ENCODE data around the gene GBE1. TPM values are rescaled to one million over a fixed set of nuclear protein-coding genes. Genes with fewer than 3 reads are reported as not detected.

GBE1 gene
- total and polyA plus RNA-seq, 10 of the 15 experiments (the other 5 are each of a cell fraction or from before 2014, with no cell fraction given), result 21.4 to 62.2 (median 41.5) TPM

GRCh38 chr3:81782585-81782984 lies 21.1 kb upstream of the GBE1 start:
- FAIRE-seq (peak; percentile 62), ATAC-seq (peak; percentile 65; the same call in 2 of the 3 replicates), DNase-seq (ENCODE audit: low read depth, low spot score) (no peak)
- 16% methylated on average over 3 of the region's 3 CpGs for WGBS (ENCODE audit: insufficient coverage, insufficient replicate concordance, low lambda C conversion rate, missing lambda C conversion rate)
- H3K9me3 ChIP-seq (replicated peaks; ENCODE audit: control insufficient read depth, insufficient read depth, low read length), result peaks cover 33% of the 10 kb centered on the region
- ChIA-PET CTCF (interaction anchor here (1.1 kb wide), 1 partner anchor 19 kb away, joined by 3 read pairs; no protein-coding TSS in a partner anchor), RAD21 (ENCODE audit: unreplicated experiment) (interaction anchor here (0.9 to 1.5 kb wide), 3 partner anchors 19 to 35 kb away, joined by 3 read pairs; no protein-coding TSS in a partner anchor), POLR2A (interaction anchor here (0.6 to 1.6 kb wide), 4 partner anchors 35 to 419 kb away, joined by 3 read pairs; no protein-coding TSS in a partner anchor), SMC1A (ENCODE audit: uncharacterized antibody, unreplicated experiment) (interaction anchor here (1.2 kb wide), 1 partner anchor 116 kb away, joined by 3 read pairs; no protein-coding TSS in a partner anchor)
- H2AFZ ChIP-seq (ENCODE audit: control insufficient read depth, low read depth, low read length), result no peak overlapping the region; the same call in 1 of the 2 replicates
- H3K27me3 ChIP-seq (replicated peaks in 1 of 2; ENCODE audit: control insufficient read depth in 2 of 2, insufficient read depth in 2 of 2, low read length in 1 of 2), result no peaks in the 10 kb centered on the region
- H3K79me2 ChIP-seq (ENCODE audit: control insufficient read depth, insufficient read depth, low read length), result no peaks in the 10 kb centered on the region
- H4K20me1 ChIP-seq (ENCODE audit: control insufficient read depth, insufficient read depth), result no peaks in the 10 kb centered on the region
- H3K36me3 ChIP-seq (ENCODE audit: control insufficient read depth in 2 of 2, insufficient read depth in 2 of 2, low read length in 1 of 2), result no peaks in the 10 kb centered on the region
- H3K9ac ChIP-seq (ENCODE audit: control insufficient read depth, insufficient read depth, low read length), result no peak overlapping the region
- in situ Hi-C loops (cut with MboI), result no loop called here
- no peaks in the 10 kb centered on the region for H3K4me1 ChIP-seq (ENCODE audit: control insufficient read depth, insufficient read depth, low read length)
- intact Hi-C loops (cut with micrococcal nuclease; ENCODE audit: unreplicated experiment), result no loop called here
- no TSS peak for BruUV-seq (replicated peaks)
- peak overlapping the region; percentile 53 for H3K27ac ChIP-seq (ENCODE audit: control insufficient read depth, insufficient read depth)
- no peak overlapping the region for H3K4me2 ChIP-seq (ENCODE audit: control insufficient read depth, insufficient read depth)
- H3K4me3 ChIP-seq, result no peak overlapping the region
- TF ChIP-seq RAD21 (IDR thresholded peaks at IDR 0.05; ENCODE audit: insufficient read depth, low read depth, low read length), result 0 out of 2 replicates have a peak, but pooled peaks have one; percentile 16
- TF ChIP-seq TCF7 (IDR thresholded peaks at IDR 0.05; ENCODE audit: borderline replicate concordance), result no peak
- no peak for TF ChIP-seq CTCF (IDR thresholded peaks at IDR 0.05 in 2 of 3, conservative IDR thresholded peaks at IDR 0.05 in 1 of 3; ENCODE audit: control insufficient read depth in 2 of 3, extremely low read depth in 1 of 3, insufficient read depth in 1 of 3, low read depth in 3 of 3, low read length in 3 of 3)
- no peak for TF ChIP-seq MYB (IDR thresholded peaks at IDR 0.05; ENCODE audit: borderline replicate concordance, low read depth, low read length)
- no peak for TF ChIP-seq CUX1 (IDR thresholded peaks at IDR 0.05; ENCODE audit: insufficient replicate concordance, low read depth, low read length)
- peak; percentile 25; the same call in 1 of the 2 replicates for TF ChIP-seq FOXM1 (IDR thresholded peaks at IDR 0.05; ENCODE audit: low read depth, low read length)
- peak; percentile 71; the same call in 1 of the 2 replicates for TF ChIP-seq ATF2 (IDR thresholded peaks at IDR 0.05; ENCODE audit: low read length)
- TF ChIP-seq TCF12 (IDR thresholded peaks at IDR 0.05; ENCODE audit: low read depth, low read length), result peak; percentile 27; the same call in 1 of the 2 replicates
- TF ChIP-seq RUNX3 (IDR thresholded peaks at IDR 0.05; ENCODE audit: low read length), result peak; percentile 29; the same call in 1 of the 2 replicates
- no peak for TF ChIP-seq KDM1A (IDR thresholded peaks at IDR 0.05; ENCODE audit: borderline replicate concordance)
- TF ChIP-seq YY1 (IDR thresholded peaks at IDR 0.05; ENCODE audit: low read depth, low read length), result peak; percentile 81
- TF ChIP-seq CHD1 (IDR thresholded peaks at IDR 0.05; ENCODE audit: low read depth, low read length), result no peak
- no peak for TF ChIP-seq HCFC1 (IDR thresholded peaks at IDR 0.05; ENCODE audit: low read length)
- no peak for TF ChIP-seq RCOR1 (conservative IDR thresholded peaks at IDR 0.05; ENCODE audit: low read depth, low read length)
- TF ChIP-seq JUND (IDR thresholded peaks at IDR 0.05; ENCODE audit: low read depth, low read length), result no peak
